GM18517 (cell line): ENCODE data around the gene HIVEP2.

Source experiments
- ATAC-seq: cut with Tn5 transposase; IDR thresholded peaks from one replicate; pipeline ENCODE4 v1.9.1; 2021; ENCODE audit warnings: mild to moderate bottlenecking, moderate library complexity; ENCODE audit not compliant: unreplicated experiment

HIVEP2 gene

GRCh38 chr6:142823256-142823902 is 121.6 kb downstream of the HIVEP2 start:
- ATAC-seq, result no peak

- no peak for ATAC-seq
Measured at GRCh38 chr6:142822842-142823241, 122.1 kb downstream of the HIVEP2 start.

GRCh38 chr6:142822383-142822782 is 122.6 kb downstream of the HIVEP2 start:
- peak; percentile 80 for ATAC-seq

- ATAC-seq, result no peak
Measured at GRCh38 chr6:142821860-142822259, 123.1 kb downstream of the HIVEP2 start.

- ATAC-seq, result no peak
Measured at GRCh38 chr6:142821164-142821716, 123.7 kb downstream of the HIVEP2 start.

GRCh38 chr6:142820338-142821051 is 124.5 kb downstream of the HIVEP2 start:
- no peak for ATAC-seq

- ATAC-seq, result peak; percentile 63
Measured at GRCh38 chr6:142819603-142820337, 125.2 kb downstream of the HIVEP2 start.

GRCh38 chr6:142816486-142816885 is 128.5 kb downstream of the HIVEP2 start:
- no peak for ATAC-seq

- no peak for ATAC-seq
Measured at GRCh38 chr6:142816031-142816430, 128.9 kb downstream of the HIVEP2 start.

GRCh38 chr6:142811923-142812322 is 133.1 kb downstream of the HIVEP2 start:
- ATAC-seq, result no peak

- no peak for ATAC-seq
Measured at GRCh38 chr6:142810952-142811514, 133.9 kb downstream of the HIVEP2 start.

GRCh38 chr6:142809947-142810346 is 135.0 kb downstream of the HIVEP2 start:
- no peak for ATAC-seq

GRCh38 chr6:142808405-142809061 is 136.4 kb downstream of the HIVEP2 start:
- no peak for ATAC-seq

- no peak for ATAC-seq
Measured at GRCh38 chr6:142805042-142805441, 139.9 kb downstream of the HIVEP2 start.

- ATAC-seq, result no peak
Measured at GRCh38 chr6:142804490-142804889, 140.5 kb downstream of the HIVEP2 start.

GRCh38 chr6:142803495-142804058 is 141.4 kb downstream of the HIVEP2 start:
- no peak for ATAC-seq

GRCh38 chr6:142803032-142803431 is 141.9 kb downstream of the HIVEP2 start:
- no peak for ATAC-seq

GRCh38 chr6:142802124-142802523 is 142.9 kb downstream of the HIVEP2 start:
- ATAC-seq, result no peak

- ATAC-seq, result no peak
Measured at GRCh38 chr6:142800240-142800639, 144.7 kb downstream of the HIVEP2 start.

- no peak for ATAC-seq
Measured at GRCh38 chr6:142799639-142800038, 145.3 kb downstream of the HIVEP2 start.
